HepG2 (cell line): ENCODE results near the gene HAGH. TPM values are rescaled to one million over a fixed set of nuclear protein-coding genes. Genes with fewer than 3 reads are reported as not detected.

Experiments used
- FOXO4 ChIP-seq: sonication (generic); formaldehyde crosslinking; conservative IDR thresholded peaks from 2 replicates; pipeline ENCODE4 v1.8.1; 2023; ENCODE audit warnings: missing genetic modification reagents
- GPN1 ChIP-seq: sonication (generic); formaldehyde crosslinking; IDR thresholded peaks from 2 replicates; pipeline ENCODE4 v1.5.1; 2020; ENCODE audit warnings: missing genetic modification reagents, borderline replicate concordance
- GZF1 ChIP-seq: sonication (generic); formaldehyde crosslinking; IDR thresholded peaks from 2 replicates; pipeline ENCODE4 v1.5.1; 2020; ENCODE audit warnings: mild to moderate bottlenecking, missing genetic modification reagents
- HMG20A ChIP-seq: IDR thresholded peaks from 2 replicates; pipeline ENCODE4 v1.6.1; 2016; ENCODE audit warnings: borderline replicate concordance
- HOXA7 ChIP-seq: sonication (generic); formaldehyde crosslinking; IDR thresholded peaks from 2 replicates; pipeline ENCODE4 v1.8.1; 2022; ENCODE audit warnings: mild to moderate bottlenecking, missing genetic modification reagents, moderate library complexity
- JDP2 ChIP-seq: sonication (generic); formaldehyde crosslinking; IDR thresholded peaks from 2 replicates; pipeline ENCODE4 v1.8.1; 2022; ENCODE audit warnings: missing genetic modification reagents, borderline replicate concordance
- KDM6A ChIP-seq: IDR thresholded peaks from 2 replicates; pipeline ENCODE4 v1.6.1; 2016; ENCODE audit warnings: low read depth
- KLF16 ChIP-seq, 2 experiments: sonication (generic) in 1 of 2; formaldehyde crosslinking in 1 of 2; IDR thresholded peaks; 2 replicates each; pipeline versions ENCODE4 v1.6.1 to v1.8.0; 2016 to 2023; ENCODE audit warnings: missing genetic modification reagents in 2 of 2, missing compliant biosample characterization in 1 of 2
- NFAT5 ChIP-seq: sonication (generic); formaldehyde crosslinking; IDR thresholded peaks from 2 replicates; pipeline ENCODE4 v1.4.0; 2020; ENCODE audit warnings: missing genetic modification reagents
- RFX1 ChIP-seq: fragments of 450-650 bp; IDR thresholded peaks from 2 replicates; pipeline ENCODE4 v1.6.1; 2017
- SNAPC2 ChIP-seq: sonication (generic); formaldehyde crosslinking; IDR thresholded peaks from 2 replicates; pipeline ENCODE4 v1.8.1; 2022; ENCODE audit warnings: mild to moderate bottlenecking, missing genetic modification reagents
- TEAD2 ChIP-seq: sonication (generic); formaldehyde crosslinking; IDR thresholded peaks from 2 replicates; pipeline ENCODE4 v1.9.0; 2021; ENCODE audit warnings: missing genetic modification reagents
- TEAD3 ChIP-seq: optimal IDR thresholded peaks from 2 replicates; pipeline ENCODE3; 2016; ENCODE audit warnings: borderline replicate concordance
- TMF1 ChIP-seq: sonication (generic); formaldehyde crosslinking; IDR thresholded peaks from 2 replicates; pipeline ENCODE4 v1.8.1; 2022; ENCODE audit warnings: low read depth, missing genetic modification reagents
- ZKSCAN5 ChIP-seq: sonication (generic); formaldehyde crosslinking; IDR thresholded peaks from 2 replicates; pipeline ENCODE4 v1.5.1; 2020; ENCODE audit warnings: mild to moderate bottlenecking, missing genetic modification reagents
- ZNF207 ChIP-seq: fragments of 450-650 bp; IDR thresholded peaks from 2 replicates; pipeline ENCODE4 v1.6.1; 2016; ENCODE audit warnings: antibody characterized with exemption, borderline replicate concordance
- ZNF296 ChIP-seq: sonication (generic); formaldehyde crosslinking; conservative IDR thresholded peaks from 2 replicates; pipeline ENCODE4 v1.5.0; 2020; ENCODE audit warnings: mild to moderate bottlenecking, missing genetic modification reagents
- polyA plus RNA-seq, 8 experiments: library from polyadenylated mRNA; depleted of rRNA in 3 of 8; stranded (reverse) in 7 of 8; unstranded in 1 of 8; fragments of >200 nt; fragmentation: Illumina TruSeq in 4 of 8; extraction: Trizol in 4 of 8; gene quantifications; 2 replicates each; pipeline versions ENCODE4 v1.2.1 to v1.2.3, GENCODE V29; 2011 to 2016; ENCODE audit warnings: low read depth in 4 of 8, missing spikeins in 1 of 8, mixed read lengths in 1 of 8; ENCODE audit not compliant: insufficient read depth in 1 of 8
- total RNA-seq, 5 experiments: library from RNA; depleted of rRNA; stranded (reverse); fragments of >200 nt; fragmentation: Illumina TruSeq; extraction: Trizol; gene quantifications; 2 replicates each; pipeline ENCODE4 v1.2.3, GENCODE V29; 2016; ENCODE audit warnings: low read depth in 1 of 5
- TF ChIP-seq, protein P1 (sequence below), 2 experiments: sonication (generic) in 1 of 2; formaldehyde crosslinking in 1 of 2; IDR thresholded peaks; 2 replicates each; pipeline versions ENCODE4 v1.5.1 to v1.6.1; 2011 to 2020; ENCODE audit warnings: borderline replicate concordance in 1 of 2, low read depth in 1 of 2, low read length in 1 of 2, mild to moderate bottlenecking in 1 of 2, missing genetic modification reagents in 1 of 2, moderate library complexity in 1 of 2
- TF ChIP-seq, protein P2 (sequence below): sonication (generic); formaldehyde crosslinking; IDR thresholded peaks from 2 replicates; pipeline ENCODE4 v1.5.1; 2020; ENCODE audit warnings: mild to moderate bottlenecking, moderate library complexity, missing genetic modification reagents

Gene HAGH
- total and polyA plus RNA-seq, 2 of the 13 experiments (the other 11 are each of a cell fraction or from before 2014, with no cell fraction given) = 70.4 to 95.4 TPM

DNA sequence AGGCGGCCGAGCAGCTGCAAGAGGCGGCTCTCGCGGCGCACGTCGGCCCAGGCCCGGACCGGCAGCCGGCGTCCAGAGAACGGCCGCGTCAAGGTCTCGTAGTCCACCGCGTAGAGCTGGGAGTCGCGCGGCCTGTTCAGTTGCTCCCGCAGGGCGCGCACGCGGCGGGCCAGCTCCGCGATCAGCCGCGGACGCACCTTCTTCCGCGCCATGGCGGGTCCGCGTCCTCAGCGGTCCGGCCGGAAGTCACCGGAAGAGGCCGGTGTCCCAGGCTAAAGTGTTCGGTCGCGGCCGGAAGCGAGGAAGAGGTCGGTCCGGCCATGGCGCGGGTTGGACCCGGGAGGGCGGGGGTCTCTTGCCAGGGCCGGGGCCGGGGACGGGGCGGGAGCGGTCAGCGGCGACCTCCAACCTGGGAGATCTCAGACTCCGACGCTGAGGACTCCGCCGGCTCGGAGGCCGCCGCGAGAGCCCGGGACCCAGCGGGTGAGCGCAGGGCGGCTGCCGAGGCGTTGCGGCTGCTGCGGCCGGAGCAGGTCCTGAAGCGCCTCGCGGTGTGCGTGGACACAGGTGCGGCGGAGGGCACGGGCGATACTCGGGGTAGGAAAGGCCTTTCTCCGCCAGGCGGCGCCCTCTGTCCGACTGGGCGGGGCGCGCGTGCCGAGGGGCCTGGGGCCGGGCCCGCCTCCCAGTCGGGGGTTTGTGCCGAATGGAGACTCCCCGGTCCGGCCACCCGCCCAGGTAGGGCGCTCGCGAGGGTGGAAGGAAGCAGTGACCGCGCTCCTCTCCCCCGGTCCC lies 53.5 kb downstream of the HAGH start, which contains the start of gene MRPS34 (continued):
- TF ChIP-seq ZKSCAN5 (CRISPR knock-in tag) (no peak), FOXO4 (peak; percentile 95; the same call in 1 of the 2 replicates), ZNF296 (CRISPR knock-in tag) (no peak), SNAPC2 (CRISPR knock-in tag) (peak; percentile 32; the same call in 1 of the 2 replicates), HMG20A (CRISPR knock-in tag) (0 out of 2 replicates have a peak, but pooled peaks have one; percentile 22), KDM6A (no peak), TMF1 (peak; percentile 85), TEAD2 (CRISPR knock-in tag) (no peak), NFAT5 (CRISPR knock-in tag) (peak; percentile 93), RFX1 (no peak), TEAD3 (peak; percentile 67), GZF1 (CRISPR knock-in tag) (no peak), GPN1 (CRISPR knock-in tag) (0 out of 2 replicates have a peak, but pooled peaks have one; percentile 20), JDP2 (CRISPR knock-in tag) (no peak), ZNF207 (no peak), KLF16 (CRISPR knock-in tag; IDR thresholded peaks at IDR 0.05) (peak; percentile 42 to 85; a peak in 2 of 4 replicates), HOXA7 (CRISPR knock-in tag) (0 out of 2 replicates have a peak, but pooled peaks have one; percentile 54)
- TF ChIP-seq, protein P1, sequence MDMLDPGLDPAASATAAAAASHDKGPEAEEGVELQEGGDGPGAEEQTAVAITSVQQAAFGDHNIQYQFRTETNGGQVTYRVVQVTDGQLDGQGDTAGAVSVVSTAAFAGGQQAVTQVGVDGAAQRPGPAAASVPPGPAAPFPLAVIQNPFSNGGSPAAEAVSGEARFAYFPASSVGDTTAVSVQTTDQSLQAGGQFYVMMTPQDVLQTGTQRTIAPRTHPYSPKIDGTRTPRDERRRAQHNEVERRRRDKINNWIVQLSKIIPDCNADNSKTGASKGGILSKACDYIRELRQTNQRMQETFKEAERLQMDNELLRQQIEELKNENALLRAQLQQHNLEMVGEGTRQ (IDR thresholded peaks at IDR 0.05; ENCODE audit: low read depth, low read length) = no peak
- TF ChIP-seq, protein P1 (CRISPR knock-in tag; IDR thresholded peaks at IDR 0.05; ENCODE audit: borderline replicate concordance) = peak; percentile 36; the same call in 1 of the 2 replicates
- TF ChIP-seq, protein P2, sequence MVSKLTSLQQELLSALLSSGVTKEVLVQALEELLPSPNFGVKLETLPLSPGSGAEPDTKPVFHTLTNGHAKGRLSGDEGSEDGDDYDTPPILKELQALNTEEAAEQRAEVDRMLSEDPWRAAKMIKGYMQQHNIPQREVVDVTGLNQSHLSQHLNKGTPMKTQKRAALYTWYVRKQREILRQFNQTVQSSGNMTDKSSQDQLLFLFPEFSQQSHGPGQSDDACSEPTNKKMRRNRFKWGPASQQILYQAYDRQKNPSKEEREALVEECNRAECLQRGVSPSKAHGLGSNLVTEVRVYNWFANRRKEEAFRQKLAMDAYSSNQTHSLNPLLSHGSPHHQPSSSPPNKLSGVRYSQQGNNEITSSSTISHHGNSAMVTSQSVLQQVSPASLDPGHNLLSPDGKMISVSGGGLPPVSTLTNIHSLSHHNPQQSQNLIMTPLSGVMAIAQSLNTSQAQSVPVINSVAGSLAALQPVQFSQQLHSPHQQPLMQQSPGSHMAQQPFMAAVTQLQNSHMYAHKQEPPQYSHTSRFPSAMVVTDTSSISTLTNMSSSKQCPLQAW (CRISPR knock-in tag) = no peak
